Glutamatergic neuron (in vitro differentiated cells): ENCODE data around the gene LHFPL6. TPM values are rescaled to one million over a fixed set of nuclear protein-coding genes. Genes with fewer than 3 reads are reported as not detected.

Experiments
- DNase-seq: peaks from one replicate; pipeline ENCODE4 v3.0.0; 2022
- H3K27ac Mint-ChIP-seq: one replicate; pipeline ENCODE4 v1.8.0; 2020; ENCODE audit warnings: mild to moderate bottlenecking, mixed read lengths, inconsistent platforms; ENCODE audit not compliant: unreplicated experiment
- H3K27me3 Mint-ChIP-seq: one replicate; pipeline ENCODE4 v1.8.0; 2020; ENCODE audit warnings: mild to moderate bottlenecking, moderate library complexity, mixed read lengths, inconsistent platforms; ENCODE audit not compliant: unreplicated experiment
- H3K36me3 Mint-ChIP-seq: one replicate; pipeline ENCODE4 v1.8.0; 2020; ENCODE audit warnings: mild to moderate bottlenecking, mixed read lengths, inconsistent platforms; ENCODE audit not compliant: unreplicated experiment
- H3K4me1 Mint-ChIP-seq: one replicate; pipeline ENCODE4 v1.8.0; 2020; ENCODE audit warnings: mild to moderate bottlenecking, low read depth, mixed read lengths, inconsistent platforms; ENCODE audit not compliant: unreplicated experiment
- H3K4me3 Mint-ChIP-seq: one replicate; pipeline ENCODE4 v1.8.0; 2020; ENCODE audit warnings: mild to moderate bottlenecking, mixed read lengths, inconsistent platforms; ENCODE audit not compliant: unreplicated experiment
- H3K9me3 Mint-ChIP-seq: one replicate; pipeline ENCODE4 v1.8.0; 2020; ENCODE audit warnings: mild to moderate bottlenecking, moderate library complexity, mixed read lengths, inconsistent platforms; ENCODE audit not compliant: unreplicated experiment
- total RNA-seq: library from RNA; stranded (reverse); fragmentation: NEBNext Ultra II Directional; extraction: Animal tissue kit (Norgen Biotek cat#: 25700); gene quantifications from one replicate; pipeline ENCODE4 v1.2.1, GENCODE V29; 2021; ENCODE audit not compliant: unreplicated experiment
- TF ChIP-seq, protein P1 (sequence below): fragments of 200-600 bp; sonication (generic); IDR thresholded peaks from one replicate; pipeline ENCODE4 v1.5.0; 2021; ENCODE audit not compliant: partially characterized antibody, unreplicated experiment

LHFPL6 gene
- total RNA-seq, 1 donor from 2014 or later = 1.7 TPM

DNA sequence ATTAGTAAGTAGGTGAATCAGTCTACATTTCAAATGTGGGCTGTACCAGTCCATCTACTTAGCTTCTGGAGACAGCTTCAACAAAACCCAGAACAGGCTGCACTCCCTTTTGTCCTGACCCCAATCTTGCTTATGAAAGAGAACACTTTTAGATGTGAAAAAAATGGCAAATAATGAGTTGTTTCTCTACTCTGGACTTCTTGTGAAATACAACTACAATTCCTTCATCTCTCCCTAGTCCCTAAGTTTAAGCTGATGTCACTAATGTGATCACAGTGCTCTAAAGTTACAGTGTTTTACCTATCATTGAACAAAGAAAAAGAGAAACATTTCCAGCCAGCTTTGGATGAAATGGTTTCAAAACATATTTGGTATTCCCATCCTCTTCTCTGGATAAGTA, 183.9 kb downstream of the LHFPL6 start:
- Mint-ChIP-seq H3K4me1 (peaks cover 8% of the 10 kb centered on the region), H3K4me3 (no peak overlapping the region)
- DNase-seq = no peak

DNA sequence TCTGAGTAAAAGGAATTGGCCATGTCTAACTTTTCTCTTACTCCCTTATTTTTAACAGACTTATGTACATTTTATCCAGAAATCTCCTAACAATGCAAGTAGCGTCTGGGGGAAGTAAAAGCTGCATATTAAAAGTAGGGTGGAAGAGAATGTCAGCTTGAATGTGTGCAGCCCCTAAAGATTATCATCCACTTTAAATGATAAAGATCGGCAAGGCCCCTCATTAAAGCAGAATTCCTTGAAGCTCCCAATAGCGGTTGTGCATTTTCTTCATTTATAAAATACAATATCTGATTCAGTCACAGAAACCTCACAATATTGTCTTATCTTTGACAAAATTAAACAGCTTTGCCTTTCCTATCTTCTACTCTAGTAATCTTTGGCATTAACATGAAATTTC, 184.6 kb downstream of the LHFPL6 start:
- no peak overlapping the region for H3K4me3 Mint-ChIP-seq
- peaks cover 8% of the 10 kb centered on the region for H3K4me1 Mint-ChIP-seq
- no peak overlapping the region for H3K27ac Mint-ChIP-seq
- no peaks in the 10 kb centered on the region for H3K27me3 Mint-ChIP-seq
- no peak for DNase-seq
- TF ChIP-seq, protein P1, sequence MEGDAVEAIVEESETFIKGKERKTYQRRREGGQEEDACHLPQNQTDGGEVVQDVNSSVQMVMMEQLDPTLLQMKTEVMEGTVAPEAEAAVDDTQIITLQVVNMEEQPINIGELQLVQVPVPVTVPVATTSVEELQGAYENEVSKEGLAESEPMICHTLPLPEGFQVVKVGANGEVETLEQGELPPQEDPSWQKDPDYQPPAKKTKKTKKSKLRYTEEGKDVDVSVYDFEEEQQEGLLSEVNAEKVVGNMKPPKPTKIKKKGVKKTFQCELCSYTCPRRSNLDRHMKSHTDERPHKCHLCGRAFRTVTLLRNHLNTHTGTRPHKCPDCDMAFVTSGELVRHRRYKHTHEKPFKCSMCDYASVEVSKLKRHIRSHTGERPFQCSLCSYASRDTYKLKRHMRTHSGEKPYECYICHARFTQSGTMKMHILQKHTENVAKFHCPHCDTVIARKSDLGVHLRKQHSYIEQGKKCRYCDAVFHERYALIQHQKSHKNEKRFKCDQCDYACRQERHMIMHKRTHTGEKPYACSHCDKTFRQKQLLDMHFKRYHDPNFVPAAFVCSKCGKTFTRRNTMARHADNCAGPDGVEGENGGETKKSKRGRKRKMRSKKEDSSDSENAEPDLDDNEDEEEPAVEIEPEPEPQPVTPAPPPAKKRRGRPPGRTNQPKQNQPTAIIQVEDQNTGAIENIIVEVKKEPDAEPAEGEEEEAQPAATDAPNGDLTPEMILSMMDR = no peak
- H3K36me3 Mint-ChIP-seq = no peaks in the 10 kb centered on the region
- no peaks in the 10 kb centered on the region for H3K9me3 Mint-ChIP-seq

More for the DNA sequence above, 183.9 kb downstream of the LHFPL6 start:
- TF ChIP-seq, protein P1 = no peak
- H3K9me3 Mint-ChIP-seq = no peaks in the 10 kb centered on the region
- no peak overlapping the region for H3K27ac Mint-ChIP-seq
- no peaks in the 10 kb centered on the region for H3K27me3 Mint-ChIP-seq
- H3K36me3 Mint-ChIP-seq = no peaks in the 10 kb centered on the region

- H3K4me1 Mint-ChIP-seq = peaks cover 8% of the 10 kb centered on the region
- H3K4me3 Mint-ChIP-seq = no peak overlapping the region
- H3K36me3 Mint-ChIP-seq = no peaks in the 10 kb centered on the region
- TF ChIP-seq, protein P1 = no peak
- no peak overlapping the region for H3K27ac Mint-ChIP-seq
- no peaks in the 10 kb centered on the region for H3K9me3 Mint-ChIP-seq
- no peaks in the 10 kb centered on the region for H3K27me3 Mint-ChIP-seq
- DNase-seq = no peak
Observed at GRCh38 chr13:39417643-39418042, 185.3 kb downstream of the LHFPL6 start.

DNA sequence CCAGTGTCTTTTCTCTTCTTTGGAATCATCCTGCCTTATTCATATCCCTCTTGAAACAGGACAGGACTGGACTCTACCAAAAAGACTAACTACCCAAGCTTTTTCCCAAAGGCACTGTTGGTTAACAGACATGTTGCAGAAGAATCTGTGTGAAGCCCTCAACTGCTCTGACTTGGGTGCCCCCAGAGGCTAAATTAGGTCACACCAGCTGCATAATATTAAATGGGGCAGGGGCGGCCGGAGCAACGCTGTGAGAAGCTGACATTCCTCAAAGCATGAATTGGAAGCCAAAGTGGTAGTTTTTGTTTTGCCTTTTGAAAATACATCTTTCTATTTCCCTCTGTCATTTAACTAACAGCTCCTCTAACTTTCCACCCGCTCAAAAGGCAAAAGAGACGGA, 185.9 kb downstream of the LHFPL6 start:
- Mint-ChIP-seq H3K27me3 (no peaks in the 10 kb centered on the region), H3K27ac (no peak overlapping the region)
- TF ChIP-seq, protein P1 = peak; percentile 51

DNA sequence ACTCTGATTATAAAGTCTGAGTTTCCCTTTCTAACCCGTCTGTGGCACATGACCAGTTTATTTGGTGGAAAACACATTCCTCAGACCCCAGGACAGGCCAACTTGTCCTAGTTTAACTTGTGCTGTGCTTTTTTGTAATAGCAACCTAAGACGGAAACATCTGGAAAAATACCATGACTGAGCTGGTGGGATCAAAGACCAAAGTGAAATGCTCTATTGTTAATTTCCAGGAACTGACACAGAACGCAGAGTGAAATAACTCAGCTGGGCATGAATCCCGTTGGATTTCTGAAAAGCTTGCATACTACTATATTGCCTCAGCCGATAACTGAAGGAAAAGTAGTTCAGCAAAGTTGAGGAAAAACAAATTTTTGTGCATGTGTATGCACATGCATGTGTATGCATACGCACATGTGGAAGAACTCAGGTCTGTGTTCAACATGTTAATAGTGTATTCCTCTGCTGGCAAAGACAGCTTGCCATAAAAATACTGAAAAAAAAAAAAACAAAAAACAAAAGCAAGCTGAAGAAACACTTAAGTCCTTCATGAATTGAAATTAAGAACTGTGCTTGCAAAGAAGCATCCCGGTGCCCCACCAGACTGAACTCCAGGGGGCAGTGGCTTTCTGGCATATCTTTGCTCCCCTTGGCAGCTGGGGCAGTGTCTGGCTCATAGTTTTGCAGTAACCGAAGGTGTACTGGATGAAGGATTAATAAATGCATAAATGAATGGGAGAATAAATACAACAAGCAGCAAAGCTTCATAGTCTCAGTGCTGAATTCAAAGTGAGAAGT, 187.8 kb downstream of the LHFPL6 start:
- TF ChIP-seq, protein P1 = no peak
- peak; percentile 34 for DNase-seq
- Mint-ChIP-seq H3K36me3 (no peaks in the 10 kb centered on the region), H3K27me3 (no peaks in the 10 kb centered on the region), H3K4me3 (no peak overlapping the region), H3K27ac (no peak overlapping the region), H3K9me3 (peaks cover 2% of the 10 kb centered on the region), H3K4me1 (peaks cover 8% of the 10 kb centered on the region)

More for the DNA sequence above, 185.9 kb downstream of the LHFPL6 start:
- H3K4me3 Mint-ChIP-seq = no peak overlapping the region
- no peaks in the 10 kb centered on the region for H3K36me3 Mint-ChIP-seq
- peaks cover 2% of the 10 kb centered on the region for H3K9me3 Mint-ChIP-seq
- peaks cover 8% of the 10 kb centered on the region for H3K4me1 Mint-ChIP-seq
- DNase-seq = peak; percentile 26
